Astrocyte of the spinal cord (primary cell): ENCODE measurements around the gene USP43.

Source experiments
- DNase-seq: peaks from one replicate; pipeline ENCODE4 v3.0.0; 2011; ENCODE audit warnings: low read depth, low spot score
- H3K4me3 ChIP-seq: 2 replicates; pipeline ENCODE4 v1.5.1; 2011; ENCODE audit warnings: low read depth, mild to moderate bottlenecking, low read length, moderate library complexity
- CTCF ChIP-seq: IDR thresholded peaks from 2 replicates; pipeline ENCODE4 v1.5.1; 2012; ENCODE audit warnings: low read depth, mild to moderate bottlenecking, low read length, inconsistent platforms
- in situ Hi-C: cut with HindIII; loops from 2 replicates; pipeline ENCODE4 v1.10.0; 2017; ENCODE audit warnings: low sequenced_read_pairs

Gene USP43

GRCh38 chr17:9643611-9644010, 1.7 kb upstream of the USP43 start:
- TF ChIP-seq CTCF = no peak
- in situ Hi-C loops = no loop called here
- no peak for DNase-seq
- no peak overlapping the region for H3K4me3 ChIP-seq

DNA sequence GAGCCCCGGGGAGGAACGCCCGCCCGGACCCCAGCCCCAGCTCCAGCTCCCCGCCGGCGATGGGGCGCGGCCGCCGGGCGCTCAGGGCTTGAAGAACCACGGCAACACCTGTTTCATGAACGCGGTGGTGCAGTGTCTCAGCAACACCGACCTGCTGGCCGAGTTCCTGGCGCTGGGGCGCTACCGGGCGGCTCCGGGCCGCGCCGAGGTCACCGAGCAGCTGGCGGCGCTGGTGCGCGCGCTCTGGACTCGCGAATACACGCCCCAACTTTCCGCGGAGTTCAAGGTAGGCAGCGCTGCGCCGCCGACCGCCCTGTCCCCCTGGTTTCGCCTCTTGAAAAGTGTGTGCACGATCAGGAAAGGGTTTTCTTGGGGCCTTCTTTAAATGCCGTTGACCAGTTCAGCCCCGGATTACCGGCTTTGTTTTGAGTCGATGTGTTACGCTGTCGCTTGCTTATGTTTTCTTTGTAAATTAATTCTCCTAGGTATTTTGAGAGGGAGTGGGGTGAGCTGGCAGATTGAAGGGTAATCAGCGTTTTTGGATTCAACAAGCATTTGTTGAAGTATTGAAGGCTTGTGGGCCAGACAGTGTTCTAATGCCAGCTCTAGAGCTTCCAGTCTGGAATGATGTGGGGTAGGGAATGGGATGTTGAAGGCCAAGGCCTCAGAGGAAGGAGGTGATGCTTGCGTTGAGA, 681 bp downstream of the USP43 start:
- peak; percentile 12 for TF ChIP-seq CTCF
- H3K4me3 ChIP-seq = peak overlapping the region; percentile 56
- peak; percentile 36 for DNase-seq
- in situ Hi-C loops = no loop called here

- DNase-seq = peak; percentile 14
- peak overlapping the region; percentile 56 for H3K4me3 ChIP-seq
- in situ Hi-C loops = no loop called here
- no peak for TF ChIP-seq CTCF
Observed at GRCh38 chr17:9646546-9646885, 1.2 kb downstream of the USP43 start.

GRCh38 chr17:9647014-9647413, 1.7 kb downstream of the USP43 start:
- no peak for TF ChIP-seq CTCF
- in situ Hi-C loops = no loop called here
- DNase-seq = no peak
- peak overlapping the region; percentile 56 for H3K4me3 ChIP-seq

- DNase-seq = no peak
- in situ Hi-C loops = no loop called here
- H3K4me3 ChIP-seq = no peak overlapping the region
- no peak for TF ChIP-seq CTCF
Observed at GRCh38 chr17:9648521-9649110, 3.3 kb downstream of the USP43 start.

DNA sequence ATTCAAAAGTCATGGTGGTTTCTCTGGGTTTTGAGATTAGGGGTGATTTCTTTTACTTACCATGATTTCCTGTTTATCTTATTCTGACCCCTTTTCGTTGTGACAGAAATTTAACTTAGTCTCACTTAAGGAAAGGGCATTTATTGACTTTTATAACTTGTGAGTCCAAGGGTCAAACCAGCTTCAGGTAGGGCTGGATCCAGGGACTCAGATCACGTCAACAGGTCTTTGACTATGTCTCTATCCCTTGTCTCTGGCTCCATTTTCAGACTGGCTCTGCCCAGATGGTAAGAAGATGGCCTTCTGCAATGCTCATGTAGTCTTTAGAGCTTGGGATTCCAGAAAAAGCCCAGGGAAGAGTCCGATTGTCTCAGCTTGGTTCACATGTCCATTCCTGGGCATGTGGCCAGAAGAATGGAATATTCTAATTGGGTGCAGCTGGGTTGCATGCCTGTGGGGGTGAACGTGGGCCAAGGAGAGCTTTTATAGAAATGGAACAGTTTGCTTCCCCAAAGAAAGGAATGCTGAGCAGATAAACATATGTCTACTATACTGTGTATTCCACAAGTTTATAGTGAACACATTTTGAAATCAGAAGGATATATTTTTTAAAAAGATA, 13.4 kb downstream of the USP43 start:
- DNase-seq = peak; percentile 70
- H3K4me3 ChIP-seq = no peak overlapping the region
- in situ Hi-C loops = no loop called here
- TF ChIP-seq CTCF = no peak
